K562 (cell line): ENCODE measurements around the gene TICRR. TPM values are rescaled to one million over a fixed set of nuclear protein-coding genes. Genes with fewer than 3 reads are reported as not detected.

Experiments used
- DNMT1 ChIP-seq: fragments of 450-650 bp; IDR thresholded peaks from 2 replicates; pipeline ENCODE4 v1.6.1; 2016; ENCODE audit warnings: antibody characterized with exemption, mild to moderate bottlenecking
- ETV1 ChIP-seq: fragments of 450-650 bp; conservative IDR thresholded peaks from 2 replicates; pipeline ENCODE4 v1.6.1; 2016; ENCODE audit warnings: missing genetic modification characterization, control low read depth, low read depth, missing compliant biosample characterization
- FOXM1 ChIP-seq, 2 experiments: fragments of 450-650 bp in 1 of 2; sonication (generic) in 1 of 2; formaldehyde crosslinking in 1 of 2; IDR thresholded peaks; 2 replicates each; pipeline versions ENCODE4 v1.6.1 to v1.9.0; 2017 to 2022; ENCODE audit warnings: low read depth in 2 of 2, mild to moderate bottlenecking in 2 of 2, missing genetic modification reagents in 1 of 2, moderate library complexity in 1 of 2
- HDAC3 ChIP-seq: fragments of 450-650 bp; IDR thresholded peaks from 2 replicates; pipeline ENCODE4 v1.6.1; 2018; ENCODE audit warnings: borderline replicate concordance, mild to moderate bottlenecking, moderate library complexity; ENCODE audit not compliant: partially characterized antibody
- KDM1A ChIP-seq, 2 experiments: fragments of 450-650 bp; IDR thresholded peaks; 2 replicates each; pipeline ENCODE4 v1.6.1; 2016; ENCODE audit warnings: mild to moderate bottlenecking in 2 of 2
- MEIS2 ChIP-seq: fragments of 450-650 bp; IDR thresholded peaks from 2 replicates; pipeline ENCODE4 v1.6.1; 2014; ENCODE audit warnings: mild to moderate bottlenecking; ENCODE audit not compliant: partially characterized antibody
- MYC ChIP-seq, 2 experiments: fragments of 250-450 bp in 1 of 2; sonication (Bioruptor Pico) in 1 of 2; IDR thresholded peaks; 2 replicates each; pipeline versions ENCODE4 v1.5.1 to v1.6.1; 2012 to 2021; ENCODE audit warnings: low read depth in 2 of 2, borderline replicate concordance in 1 of 2, improper control_type of control experiment in 1 of 2, low read length in 1 of 2, mild to moderate bottlenecking in 1 of 2, moderate library complexity in 1 of 2
- PURB ChIP-seq: sonication (generic); formaldehyde crosslinking; IDR thresholded peaks from 2 replicates; pipeline ENCODE4 v1.9.0; 2021; ENCODE audit warnings: low read depth, mild to moderate bottlenecking, missing genetic modification reagents
- RBM22 ChIP-seq: fragments of 200-400 bp; formaldehyde crosslinking; IDR thresholded peaks from 2 replicates; pipeline ENCODE4 v1.6.1; 2018; ENCODE audit warnings: low read length, low read depth; ENCODE audit not compliant: poor library complexity, severe bottlenecking
- TCF7 ChIP-seq: sonication (generic); IDR thresholded peaks from 2 replicates; pipeline ENCODE4 v1.6.1; 2016; ENCODE audit warnings: antibody characterized with exemption, borderline replicate concordance
- TFAM ChIP-seq: fragments of 250-450 bp; sonication (Bioruptor Pico); conservative IDR thresholded peaks from 2 replicates; pipeline ENCODE4 v1.5.0; 2021; ENCODE audit warnings: mild to moderate bottlenecking, moderate library complexity
- TGIF2 ChIP-seq: sonication (generic); formaldehyde crosslinking; IDR thresholded peaks from 2 replicates; pipeline ENCODE4 v1.8.1; 2022; ENCODE audit warnings: mild to moderate bottlenecking, missing genetic modification reagents, moderate library complexity
- ZHX1 ChIP-seq: fragments of 150-350 bp; conservative IDR thresholded peaks from 2 replicates; pipeline ENCODE4 v1.6.1; 2014; ENCODE audit warnings: low read length
- ZNF224 ChIP-seq: sonication (generic); formaldehyde crosslinking; IDR thresholded peaks from 2 replicates; pipeline ENCODE4 v1.8.0; 2022; ENCODE audit warnings: mild to moderate bottlenecking, missing genetic modification reagents
- ZNF764 ChIP-seq: fragments of 250-450 bp; sonication (Bioruptor Pico); IDR thresholded peaks from 2 replicates; pipeline ENCODE4 v1.4.0; 2020; ENCODE audit warnings: low read depth, mild to moderate bottlenecking, moderate library complexity
- polyA plus RNA-seq, 8 experiments: library from polyadenylated mRNA; depleted of rRNA in 4 of 8; stranded (reverse) in 5 of 8; unstranded in 3 of 8; fragments of >200 nt; fragmentation: Nextera tagmentation in 2 of 8; fragmentation: Illumina TruSeq in 1 of 8; extraction: Ambion mirVana in 2 of 8; extraction: Trizol in 1 of 8; gene quantifications; 2 replicates each; pipeline versions ENCODE4 v1.2.1 to v1.2.3, GENCODE V29; 2011 to 2014; ENCODE audit warnings: inconsistent platforms in 1 of 8, missing spikeins in 1 of 8
- total RNA-seq, 7 experiments: library from RNA; depleted of rRNA in 6 of 7; stranded (reverse); fragments of >200 nt in 6 of 7; fragmentation: Illumina TruSeq in 2 of 7; extraction: Trizol in 2 of 7; gene quantifications; 2 replicates each; pipeline versions ENCODE4 v1.2.1 to v1.2.3, GENCODE V29; 2011 to 2021; ENCODE audit warnings: low replicate concordance in 1 of 7
- TF ChIP-seq, protein P1 (sequence below): sonication (generic); formaldehyde crosslinking; IDR thresholded peaks from 2 replicates; pipeline ENCODE4 v1.8.0; 2023; ENCODE audit warnings: mild to moderate bottlenecking, missing genetic modification reagents
- TF ChIP-seq, protein P2 (sequence below): fragments of 450-650 bp; IDR thresholded peaks from 2 replicates; pipeline ENCODE4 v1.6.1; 2018; ENCODE audit warnings: mild to moderate bottlenecking, low read depth; ENCODE audit not compliant: partially characterized antibody
- TF ChIP-seq, protein P3 (sequence below): fragments of 450-650 bp; IDR thresholded peaks from 2 replicates; pipeline ENCODE4 v1.6.1; 2017; ENCODE audit warnings: antibody characterized with exemption, mild to moderate bottlenecking

TICRR gene
- total and polyA plus RNA-seq, 9 of the 15 experiments (the other 6 are each of a cell fraction or from before 2014, with no cell fraction given), result 0.84 to 22.9 (median 13.7) TPM

GRCh38 chr15:89575146-89575655 is at the start of gene TICRR (continued):
- TF ChIP-seq DNMT1 (no peak), PURB (no peak), KDM1A (IDR thresholded peaks at IDR 0.05) (no peak), ETV1 (tag) (no peak), MYC (IDR thresholded peaks at IDR 0.05; ENCODE audit: low read depth, low read length) (peak; percentile 89), MYC (CRISPR knock-in tag; IDR thresholded peaks at IDR 0.05; ENCODE audit: borderline replicate concordance, low read depth) (no peak), ZHX1 (no peak), ZNF764 (CRISPR knock-in tag) (no peak), MEIS2 (peak; percentile 19), TGIF2 (CRISPR knock-in tag) (no peak), HDAC3 (no peak), FOXM1 (IDR thresholded peaks at IDR 0.05; ENCODE audit: low read depth) (peak; percentile 98), FOXM1 (CRISPR knock-in tag; IDR thresholded peaks at IDR 0.05; ENCODE audit: low read depth) (peak; percentile 55; the same call in 1 of the 2 replicates), TCF7 (no peak), RBM22 (no peak), ZNF224 (CRISPR knock-in tag) (no peak), TFAM (no peak)
- TF ChIP-seq, protein P1, sequence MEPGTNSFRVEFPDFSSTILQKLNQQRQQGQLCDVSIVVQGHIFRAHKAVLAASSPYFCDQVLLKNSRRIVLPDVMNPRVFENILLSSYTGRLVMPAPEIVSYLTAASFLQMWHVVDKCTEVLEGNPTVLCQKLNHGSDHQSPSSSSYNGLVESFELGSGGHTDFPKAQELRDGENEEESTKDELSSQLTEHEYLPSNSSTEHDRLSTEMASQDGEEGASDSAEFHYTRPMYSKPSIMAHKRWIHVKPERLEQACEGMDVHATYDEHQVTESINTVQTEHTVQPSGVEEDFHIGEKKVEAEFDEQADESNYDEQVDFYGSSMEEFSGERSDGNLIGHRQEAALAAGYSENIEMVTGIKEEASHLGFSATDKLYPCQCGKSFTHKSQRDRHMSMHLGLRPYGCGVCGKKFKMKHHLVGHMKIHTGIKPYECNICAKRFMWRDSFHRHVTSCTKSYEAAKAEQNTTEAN (CRISPR knock-in tag), result no peak
- TF ChIP-seq, protein P2, sequence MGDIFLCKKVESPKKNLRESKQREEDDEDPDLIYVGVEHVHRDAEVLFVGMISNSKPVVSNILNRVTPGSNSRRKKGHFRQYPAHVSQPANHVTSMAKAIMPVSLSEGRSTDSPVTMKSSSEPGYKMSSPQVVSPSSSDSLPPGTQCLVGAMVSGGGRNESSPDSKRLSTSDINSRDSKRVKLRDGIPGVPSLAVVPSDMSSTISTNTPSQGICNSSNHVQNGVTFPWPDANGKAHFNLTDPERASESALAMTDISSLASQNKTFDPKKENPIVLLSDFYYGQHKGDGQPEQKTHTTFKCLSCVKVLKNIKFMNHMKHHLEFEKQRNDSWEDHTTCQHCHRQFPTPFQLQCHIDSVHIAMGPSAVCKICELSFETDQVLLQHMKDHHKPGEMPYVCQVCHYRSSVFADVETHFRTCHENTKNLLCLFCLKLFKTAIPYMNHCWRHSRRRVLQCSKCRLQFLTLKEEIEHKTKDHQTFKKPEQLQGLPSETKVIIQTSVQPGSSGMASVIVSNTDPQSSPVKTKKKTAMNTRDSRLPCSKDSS, result no peak
- TF ChIP-seq, protein P3, sequence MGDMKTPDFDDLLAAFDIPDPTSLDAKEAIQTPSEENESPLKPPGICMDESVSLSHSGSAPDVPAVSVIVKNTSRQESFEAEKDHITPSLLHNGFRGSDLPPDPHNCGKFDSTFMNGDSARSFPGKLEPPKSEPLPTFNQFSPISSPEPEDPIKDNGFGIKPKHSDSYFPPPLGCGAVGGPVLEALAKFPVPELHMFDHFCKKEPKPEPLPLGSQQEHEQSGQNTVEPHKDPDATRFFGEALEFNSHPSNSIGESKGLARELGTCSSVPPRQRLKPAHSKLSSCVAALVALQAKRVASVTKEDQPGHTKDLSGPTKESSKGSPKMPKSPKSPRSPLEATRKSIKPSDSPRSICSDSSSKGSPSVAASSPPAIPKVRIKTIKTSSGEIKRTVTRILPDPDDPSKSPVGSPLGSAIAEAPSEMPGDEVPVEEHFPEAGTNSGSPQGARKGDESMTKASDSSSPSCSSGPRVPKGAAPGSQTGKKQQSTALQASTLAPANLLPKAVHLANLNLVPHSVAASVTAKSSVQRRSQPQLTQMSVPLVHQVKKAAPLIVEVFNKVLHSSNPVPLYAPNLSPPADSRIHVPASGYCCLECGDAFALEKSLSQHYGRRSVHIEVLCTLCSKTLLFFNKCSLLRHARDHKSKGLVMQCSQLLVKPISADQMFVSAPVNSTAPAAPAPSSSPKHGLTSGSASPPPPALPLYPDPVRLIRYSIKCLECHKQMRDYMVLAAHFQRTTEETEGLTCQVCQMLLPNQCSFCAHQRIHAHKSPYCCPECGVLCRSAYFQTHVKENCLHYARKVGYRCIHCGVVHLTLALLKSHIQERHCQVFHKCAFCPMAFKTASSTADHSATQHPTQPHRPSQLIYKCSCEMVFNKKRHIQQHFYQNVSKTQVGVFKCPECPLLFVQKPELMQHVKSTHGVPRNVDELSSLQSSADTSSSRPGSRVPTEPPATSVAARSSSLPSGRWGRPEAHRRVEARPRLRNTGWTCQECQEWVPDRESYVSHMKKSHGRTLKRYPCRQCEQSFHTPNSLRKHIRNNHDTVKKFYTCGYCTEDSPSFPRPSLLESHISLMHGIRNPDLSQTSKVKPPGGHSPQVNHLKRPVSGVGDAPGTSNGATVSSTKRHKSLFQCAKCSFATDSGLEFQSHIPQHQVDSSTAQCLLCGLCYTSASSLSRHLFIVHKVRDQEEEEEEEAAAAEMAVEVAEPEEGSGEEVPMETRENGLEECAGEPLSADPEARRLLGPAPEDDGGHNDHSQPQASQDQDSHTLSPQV, result no peak
